ENCODE data around the gene LRG1. TPM values are rescaled to one million over a fixed set of nuclear protein-coding genes. Genes with fewer than 3 reads are reported as not detected.
"Not testable (repeated sequence)": the region's sequence is repeated elsewhere in the genome, so short reads cannot be mapped to it uniquely, and the experiment has no call there.

Gene LRG1
- total RNA-seq, 1 experiment from 2014 or later: 0.29 TPM

DNA sequence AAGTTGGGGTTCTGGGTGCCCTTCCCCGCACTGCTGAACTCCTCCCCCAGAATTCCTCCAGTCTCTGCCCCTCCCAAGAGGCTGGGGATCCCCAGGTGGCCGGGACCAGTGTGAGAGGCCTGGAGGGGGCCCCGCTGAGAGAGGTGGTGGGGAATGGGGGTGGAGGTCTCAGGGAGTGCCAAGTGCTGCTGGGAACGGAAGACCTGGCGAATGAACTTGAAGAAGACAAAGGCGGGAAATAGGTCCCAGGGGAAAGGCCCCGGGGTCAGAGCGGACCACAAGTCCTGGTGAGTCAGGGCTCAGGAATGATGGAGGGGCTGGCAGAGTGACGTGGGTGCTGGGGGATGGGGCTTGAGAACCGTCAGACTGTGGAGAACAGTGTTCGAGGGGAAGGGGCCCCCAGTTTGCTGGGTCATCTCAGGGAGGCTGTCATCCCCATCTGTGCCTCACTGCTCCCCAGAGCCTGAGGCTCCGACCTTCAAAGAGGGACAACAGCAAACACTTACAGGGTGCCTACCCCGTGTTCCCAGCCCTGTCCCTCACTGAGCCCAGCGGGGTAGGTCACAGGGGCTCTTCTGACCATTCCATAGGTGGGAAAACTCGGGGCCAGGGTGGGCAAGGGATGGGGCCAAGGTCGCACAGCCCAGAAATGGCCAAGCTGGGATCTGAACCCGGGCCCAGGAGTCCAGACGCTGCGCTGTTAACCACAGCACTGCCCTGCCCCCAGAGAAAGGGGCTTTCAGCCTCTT lies 35.6 kb upstream of the LRG1 start:
- peak; percentile 85 for DNase-seq (ENCODE audit: low spot score)

DNA sequence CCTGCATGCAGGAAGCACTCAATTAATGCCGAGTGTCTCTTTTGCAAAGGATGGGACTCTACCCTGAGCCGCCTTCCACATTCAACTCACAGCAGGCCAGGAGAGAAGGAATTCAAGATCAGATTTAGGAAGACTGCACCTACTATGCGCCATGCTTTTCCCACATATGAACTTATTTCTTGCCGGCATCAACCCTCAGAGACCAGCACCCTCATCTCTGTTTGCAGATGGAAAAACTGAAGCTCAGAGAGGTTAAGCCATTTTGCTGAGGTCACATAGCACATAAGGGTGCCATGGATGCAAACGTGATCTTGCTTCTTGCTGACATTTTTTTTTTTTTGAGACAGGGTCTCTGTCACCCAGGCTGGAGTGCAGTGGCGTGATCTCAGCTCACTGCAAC lies 33.8 kb upstream of the LRG1 start:
- no peak for DNase-seq (ENCODE audit: low spot score)

DNA sequence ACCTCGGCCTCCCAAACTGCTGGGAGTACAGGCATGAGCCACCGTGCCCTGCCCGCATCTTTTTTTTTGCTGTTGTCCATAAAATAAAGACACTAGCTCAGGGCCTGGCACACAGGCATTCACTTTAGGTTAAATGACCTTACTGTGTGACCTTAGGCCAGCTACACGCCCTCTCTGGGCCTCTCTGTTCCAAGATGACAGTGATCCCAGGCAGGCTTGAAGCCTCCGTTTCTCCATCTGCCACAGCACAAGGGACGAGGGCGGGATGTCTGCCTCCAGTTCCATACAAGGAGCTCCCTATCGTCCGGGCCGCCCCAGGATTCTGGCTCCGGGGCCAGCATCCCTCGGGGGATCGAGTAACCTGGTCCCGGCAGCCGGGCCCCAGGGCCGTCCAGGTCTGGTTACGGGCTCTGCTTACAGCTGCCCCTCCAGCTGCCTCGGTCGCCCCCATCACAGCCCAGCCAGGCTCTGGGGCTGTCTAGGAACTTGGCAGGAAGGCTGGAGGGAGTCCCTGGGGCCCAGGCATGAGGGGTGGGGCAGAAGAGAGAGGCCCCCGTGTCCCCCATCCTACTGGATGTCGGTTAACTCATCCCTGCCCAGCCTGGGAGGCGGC lies 31.6 kb upstream of the LRG1 start:
- DNase-seq (ENCODE audit: low spot score): no peak

DNA sequence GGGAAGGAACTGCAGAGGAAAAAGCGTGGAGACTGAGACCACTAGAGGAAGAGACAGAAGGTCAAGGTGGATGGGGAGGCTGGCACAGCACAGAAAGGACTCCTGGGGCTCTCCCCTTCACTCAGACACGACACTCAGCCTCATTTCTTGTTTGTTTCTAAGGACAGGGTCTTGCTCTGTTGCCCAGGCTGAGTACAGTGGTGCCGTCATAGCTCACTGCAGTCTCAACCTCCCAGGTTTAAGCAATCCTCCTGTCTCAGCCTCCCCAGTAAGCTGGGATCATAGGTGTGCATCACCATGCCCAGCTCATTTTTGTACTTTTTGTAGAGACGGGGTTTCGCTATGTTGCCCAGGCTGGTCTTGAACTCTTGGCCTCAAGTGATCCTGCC lies 31.1 kb upstream of the LRG1 start:
- DNase-seq (ENCODE audit: low spot score): no peak

DNA sequence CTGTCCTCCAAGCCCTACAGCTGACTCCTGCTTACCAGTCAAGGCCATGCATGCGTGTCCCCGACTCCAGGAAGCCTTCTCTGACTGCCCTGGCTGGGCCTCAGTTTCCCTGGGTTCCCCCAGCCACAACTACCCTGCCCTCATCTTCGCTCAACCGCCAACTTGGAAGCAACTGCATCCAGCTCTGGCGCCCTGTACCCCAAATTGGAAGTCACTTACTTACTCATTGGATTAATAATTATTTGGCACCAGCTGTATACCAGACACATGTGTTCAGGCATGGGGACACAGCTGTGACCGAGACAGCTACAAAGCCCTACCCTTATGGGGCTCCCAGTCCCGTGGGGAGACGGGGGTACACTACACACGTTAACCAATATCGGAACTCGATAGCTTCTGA lies 30.6 kb upstream of the LRG1 start:
- DNase-seq (ENCODE audit: low spot score): no peak

DNA sequence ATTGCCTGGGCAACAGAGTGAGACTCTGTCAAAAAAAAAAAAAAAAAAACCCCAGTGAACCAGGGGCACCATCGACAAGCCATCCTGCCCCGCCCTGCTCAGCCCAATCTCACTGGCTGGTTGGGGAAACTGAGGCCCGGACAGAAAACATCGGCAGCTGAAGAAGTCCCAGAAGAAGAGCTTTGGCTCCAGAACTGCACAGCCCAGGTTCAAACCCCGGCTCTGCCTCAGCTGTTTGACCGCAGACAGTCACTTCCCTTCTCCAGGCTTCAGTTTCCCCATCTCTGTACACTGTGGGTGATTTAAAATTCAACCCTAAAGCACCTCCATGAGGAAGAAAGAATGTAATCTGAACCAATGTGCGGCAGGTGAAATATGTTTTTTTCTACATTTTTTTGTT lies 29.1 kb upstream of the LRG1 start:
- DNase-seq (ENCODE audit: low spot score): no peak

DNA sequence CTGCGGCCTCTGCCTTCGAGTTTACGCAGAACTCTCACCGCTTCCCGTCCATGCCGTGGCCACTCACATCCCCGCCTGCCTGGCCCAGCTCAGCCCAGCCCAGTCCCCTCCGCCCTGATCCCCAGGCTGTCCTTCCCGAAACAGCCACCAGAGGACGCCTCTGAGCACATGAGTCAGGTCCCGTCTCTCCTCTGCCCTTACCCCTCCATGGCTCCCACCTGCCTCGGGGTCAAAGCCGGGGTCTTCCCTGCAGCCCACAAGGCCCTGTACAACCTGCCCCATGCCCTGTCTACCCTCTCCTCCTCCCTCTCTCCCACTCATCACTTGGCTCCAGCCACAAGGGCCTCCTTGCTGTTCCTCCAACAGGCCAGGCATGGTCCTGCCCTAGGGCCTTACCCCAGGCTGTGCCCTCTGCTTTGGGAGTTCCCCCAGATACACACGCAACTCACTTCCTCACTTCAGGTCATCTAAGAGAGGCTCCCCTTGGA lies 27.8 kb upstream of the LRG1 start:
- DNase-seq (ENCODE audit: low spot score): no peak

DNA sequence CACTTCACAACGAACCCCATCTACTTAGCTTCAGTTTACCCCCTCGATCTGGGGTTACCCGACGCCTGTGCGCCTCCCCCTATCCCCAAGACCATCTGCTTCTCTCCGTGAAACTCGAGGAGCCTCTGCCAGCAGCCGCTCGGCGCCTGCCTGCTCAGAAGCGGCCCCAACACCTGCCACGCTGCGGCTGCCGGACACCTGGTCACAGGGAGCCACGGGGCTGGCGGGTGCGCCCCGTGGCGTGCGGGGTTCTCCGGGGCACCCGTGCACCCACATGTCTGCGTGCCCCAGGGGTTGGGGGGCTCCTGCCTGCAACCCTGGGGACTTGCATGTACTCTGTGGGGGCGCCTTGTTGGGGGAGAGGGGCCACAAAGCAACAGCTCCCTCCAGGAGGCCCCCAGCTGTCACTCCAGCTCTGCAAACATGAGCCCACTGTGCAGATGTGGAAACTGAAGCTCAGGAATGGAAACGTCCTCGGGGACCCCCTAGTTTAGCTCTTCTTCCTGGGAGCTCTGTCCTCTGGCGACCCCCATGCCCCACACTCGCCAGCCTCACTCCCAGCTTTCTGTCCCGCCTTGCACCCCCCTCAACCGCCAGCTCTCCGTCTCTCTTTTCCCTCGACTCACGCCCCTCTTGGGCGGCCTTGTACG lies 26.7 kb upstream of the LRG1 start:
- no peak for DNase-seq (ENCODE audit: low spot score)

DNA sequence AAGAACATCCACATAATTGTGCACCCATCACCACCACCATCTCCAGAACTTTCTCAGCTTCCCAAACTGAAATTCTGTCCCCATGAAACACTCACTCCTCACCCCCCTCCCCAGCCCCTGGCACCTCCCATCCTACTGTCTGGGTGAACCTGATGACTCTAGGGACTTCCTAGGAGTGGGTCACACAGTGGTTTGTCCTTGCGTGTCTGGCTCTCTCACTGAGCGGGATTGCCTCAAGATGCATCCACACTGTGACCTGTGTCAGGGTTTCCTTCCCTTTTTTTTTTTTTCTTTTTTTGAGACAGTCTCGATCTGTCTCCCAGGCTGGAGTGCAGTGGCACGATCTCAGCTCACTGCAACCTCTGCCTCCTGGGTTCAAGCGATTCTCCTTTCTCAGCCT lies 23.7 kb upstream of the LRG1 start:
- not testable (repeated sequence) for DNase-seq (ENCODE audit: low spot score)

DNA sequence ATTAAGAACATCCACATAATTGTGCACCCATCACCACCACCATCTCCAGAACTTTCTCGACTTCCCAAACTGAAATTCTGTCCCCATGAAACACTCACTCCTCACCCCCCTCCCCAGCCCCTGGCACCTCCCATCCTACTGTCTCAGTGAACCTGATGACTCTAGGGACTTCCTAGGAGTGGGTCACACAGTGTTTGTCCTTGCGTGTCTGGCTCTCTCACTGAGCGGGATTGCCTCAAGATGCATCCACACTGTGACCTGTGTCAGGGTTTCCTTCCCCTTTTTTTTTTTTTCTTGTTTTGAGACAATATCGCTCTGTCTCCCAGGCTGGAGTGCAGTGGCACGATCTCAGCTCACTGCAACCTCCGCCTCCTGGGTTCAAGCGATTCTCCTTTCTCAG lies 22.2 kb upstream of the LRG1 start:
- DNase-seq (ENCODE audit: low spot score): not testable (repeated sequence)

DNA sequence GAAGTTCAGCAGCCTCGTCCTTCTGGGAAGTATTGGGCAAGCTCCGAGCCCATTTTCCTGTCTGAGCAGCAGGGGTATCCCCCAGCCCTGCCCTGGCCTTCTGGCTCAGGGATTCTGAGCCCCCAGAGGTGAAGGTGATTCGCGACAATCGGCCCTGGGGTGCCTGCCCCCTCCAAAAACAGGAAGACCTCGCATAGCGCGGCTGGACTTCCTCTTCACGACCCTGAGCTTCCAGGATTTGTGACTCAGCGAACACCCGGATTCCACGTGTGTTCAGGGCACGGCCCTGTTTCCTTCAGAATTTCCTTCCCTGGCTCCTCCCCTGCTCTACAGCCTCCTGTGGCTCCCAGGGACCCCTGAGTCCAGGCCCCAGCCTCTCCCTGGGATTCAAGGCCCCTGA lies 19.7 kb upstream of the LRG1 start, which contains the start of gene SEMA6B:
Gene SEMA6B (minus strand): TSS at position 116 of the 400 bp plus-strand sequence. CDS start 1,227 bp downstream, outside the sequence.
- no peak for DNase-seq (ENCODE audit: low spot score)

DNA sequence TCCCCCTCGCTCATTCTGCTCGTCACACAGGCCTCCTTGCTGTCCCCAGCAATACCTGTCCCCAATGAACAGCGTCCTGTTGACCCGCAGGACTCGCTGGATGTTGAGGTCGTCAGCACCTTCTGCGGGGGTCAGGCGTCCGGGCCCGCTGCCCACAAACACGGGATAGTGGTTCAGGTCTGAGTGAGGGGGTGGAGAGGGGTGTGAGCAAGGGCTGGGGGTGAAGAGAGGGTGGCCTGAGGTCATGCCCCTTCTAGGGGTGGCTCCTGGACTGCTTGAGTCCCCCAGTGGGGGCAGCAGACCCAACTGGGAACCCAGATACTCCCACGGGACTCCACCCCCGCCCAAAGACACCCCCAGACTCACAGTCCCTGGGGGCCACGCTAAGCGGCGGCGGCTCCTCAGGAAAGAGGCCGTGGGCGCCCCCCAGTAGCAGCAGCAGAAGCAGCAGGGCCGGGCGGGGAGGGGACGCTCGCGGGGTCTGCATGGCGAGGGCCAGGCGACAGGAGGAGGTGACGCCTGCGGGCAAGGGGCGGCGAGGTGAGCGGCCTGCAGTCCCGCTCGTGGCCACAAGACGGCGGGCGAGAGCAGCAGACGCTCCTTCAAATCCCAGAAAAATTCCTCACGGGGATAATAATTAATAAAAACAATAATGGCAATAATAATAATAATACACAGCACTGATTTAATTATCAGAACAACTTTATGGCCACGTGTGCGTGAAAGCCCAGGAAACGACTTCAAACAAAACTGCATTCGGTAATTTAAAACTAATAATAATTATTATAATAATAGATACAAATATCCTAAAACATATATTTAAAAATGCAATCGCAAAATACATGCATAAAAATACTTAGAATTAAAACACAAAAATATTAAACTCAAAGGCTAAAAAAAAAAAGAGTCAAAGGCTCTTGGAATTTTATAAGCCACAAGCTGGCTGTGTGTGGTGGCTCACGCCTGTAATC lies 18.4 kb upstream of the LRG1 start:
- no peak for DNase-seq (ENCODE audit: low spot score)

DNA sequence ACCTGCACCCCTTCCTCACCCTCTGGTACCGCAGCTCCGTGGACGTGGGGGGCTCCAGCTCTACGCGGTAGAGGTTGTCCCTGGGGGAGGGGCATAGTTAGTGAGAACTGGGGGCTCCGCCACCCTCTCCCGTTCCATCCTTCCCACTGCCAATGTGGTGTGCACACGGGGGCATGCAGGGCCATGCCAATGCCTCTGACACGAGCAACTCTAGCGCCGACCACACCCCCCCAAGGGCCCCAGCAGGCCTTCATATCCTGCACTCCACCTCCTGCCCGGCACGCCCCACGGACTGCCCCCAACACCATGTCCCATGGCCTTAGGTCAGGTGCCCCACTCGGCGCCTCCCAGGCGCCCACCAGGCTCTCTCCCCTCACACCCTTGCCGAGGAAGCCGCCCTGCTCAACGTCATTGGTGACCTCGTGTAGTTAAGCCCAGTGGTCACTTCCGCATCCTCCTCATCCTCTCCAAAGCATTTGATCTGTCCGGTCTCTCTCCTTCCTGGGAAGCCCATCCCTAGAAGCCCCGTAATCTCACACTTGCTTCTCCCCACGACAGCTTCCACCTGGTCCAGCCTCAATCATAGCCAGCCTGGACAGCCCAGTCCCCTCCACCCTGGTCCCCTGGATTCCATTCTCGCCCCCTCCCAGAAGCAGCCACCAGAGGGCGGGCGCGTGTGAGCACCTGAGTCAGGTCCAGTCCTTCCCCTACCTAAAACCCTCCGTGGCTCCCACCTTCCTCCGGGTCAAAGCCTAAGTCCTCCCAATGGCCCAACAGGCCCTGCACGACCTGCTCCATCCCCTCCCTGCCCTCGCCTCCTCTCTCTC lies 17.5 kb upstream of the LRG1 start:
- DNase-seq (ENCODE audit: low spot score): no peak

DNA sequence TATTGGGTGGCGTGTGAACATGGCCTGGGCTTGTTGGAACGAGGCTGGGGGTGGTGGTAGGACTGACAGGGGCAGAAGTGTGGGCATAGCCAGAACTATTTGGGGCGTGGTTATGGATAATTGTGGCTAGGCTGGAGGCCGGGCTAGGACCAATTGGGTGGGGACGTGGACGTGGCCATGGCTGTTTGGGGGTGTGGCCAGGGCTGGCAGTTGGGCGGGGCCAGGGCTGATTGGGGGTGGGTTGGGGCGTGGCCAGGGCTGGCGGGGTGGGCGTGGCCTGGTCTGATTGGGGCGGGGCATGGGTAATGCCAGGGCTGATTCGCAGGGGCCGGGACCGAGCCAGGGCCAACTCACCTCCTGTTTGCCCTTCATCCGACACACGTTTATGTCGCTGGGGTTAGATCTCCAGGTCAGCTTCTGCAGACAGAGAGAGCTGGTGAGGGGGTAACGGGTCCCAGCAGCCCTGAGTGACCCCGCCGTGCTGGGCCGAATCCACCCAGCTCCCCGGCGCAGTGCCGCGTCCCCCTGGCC lies 16.8 kb upstream of the LRG1 start:
- DNase-seq (ENCODE audit: low spot score): no peak

DNA sequence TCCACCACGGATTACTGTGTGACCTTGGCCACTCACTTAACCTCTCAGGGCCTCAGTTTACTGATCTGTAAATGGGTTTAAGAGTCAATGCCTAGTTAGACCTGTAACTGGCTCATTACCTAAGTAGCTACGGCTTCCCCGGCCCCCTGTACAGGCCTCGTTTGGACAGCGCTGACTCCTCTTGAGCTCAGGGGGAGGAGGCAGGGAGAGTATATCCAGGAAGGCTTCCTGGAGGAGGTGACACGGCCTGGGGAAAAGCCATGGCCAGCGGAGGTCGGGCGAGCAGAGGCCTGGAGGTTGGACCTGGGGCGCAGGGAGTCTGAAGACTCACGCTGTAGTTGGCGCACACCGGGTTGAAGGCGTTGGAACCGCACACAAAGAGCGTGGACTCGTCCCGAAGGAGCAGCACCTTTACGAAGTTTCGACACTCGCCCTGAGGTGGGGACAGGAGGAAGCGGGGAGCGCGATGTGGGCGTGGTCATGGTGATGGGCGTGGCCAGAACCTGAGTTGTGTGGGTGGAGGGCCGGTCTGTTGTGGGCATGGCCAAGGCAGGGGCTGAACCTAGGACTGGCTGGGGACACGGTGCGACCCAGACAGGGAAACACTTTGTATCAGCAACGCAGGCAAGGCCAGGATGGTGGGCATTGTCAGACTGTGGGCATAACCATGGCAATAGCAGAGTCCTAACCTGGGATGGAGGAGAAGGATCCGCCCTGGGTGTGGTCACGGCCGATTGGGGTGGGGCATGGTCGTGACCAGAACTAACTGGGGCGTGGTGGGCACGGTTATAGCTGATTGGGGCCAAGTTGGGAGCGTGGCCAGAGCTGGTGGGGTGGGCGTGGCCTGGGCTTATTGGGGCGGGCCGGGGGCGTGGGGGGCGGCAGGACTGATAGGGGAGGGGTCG lies 16.1 kb upstream of the LRG1 start:
- no peak for DNase-seq (ENCODE audit: low spot score)

DNA sequence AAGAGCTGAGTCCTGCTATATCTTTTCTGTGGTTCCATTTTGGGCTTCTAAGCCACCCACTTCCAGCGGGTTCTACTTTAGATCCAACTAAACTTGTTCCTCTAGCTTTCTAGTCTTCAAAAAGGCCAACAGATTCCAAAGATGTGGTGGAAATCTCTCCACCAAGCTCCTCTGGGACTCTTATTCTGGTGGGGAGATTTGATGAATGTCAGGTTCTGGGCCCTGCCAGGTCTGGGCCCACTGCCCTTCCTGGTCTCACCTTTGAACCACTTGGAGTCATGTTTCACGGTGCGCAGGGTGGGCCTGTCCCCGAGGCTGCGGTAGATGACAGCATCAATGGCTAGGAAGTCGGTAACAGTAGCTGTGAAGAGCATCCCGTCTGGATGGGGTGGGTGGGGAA lies 14.9 kb upstream of the LRG1 start:
- no peak for DNase-seq (ENCODE audit: low spot score)

DNA sequence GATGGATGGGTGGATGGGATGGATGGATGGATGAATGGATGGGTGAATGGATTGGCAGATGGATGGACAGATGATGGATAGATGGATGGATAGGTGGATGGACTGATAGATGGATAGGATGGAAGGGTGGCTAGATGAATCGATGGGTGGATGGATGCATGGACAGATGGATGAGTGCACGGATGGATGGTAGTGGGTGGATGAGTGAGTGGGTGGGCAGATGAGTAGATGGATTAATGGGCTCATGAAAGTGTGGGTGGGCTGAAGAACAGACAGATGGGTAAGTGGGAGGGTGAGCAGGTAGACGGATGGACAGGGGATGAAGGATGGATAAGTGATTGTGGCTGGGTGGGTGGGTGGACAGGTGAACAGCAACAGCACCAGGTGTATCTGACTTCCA lies 13.9 kb upstream of the LRG1 start:
- DNase-seq (ENCODE audit: low spot score): no peak

DNA sequence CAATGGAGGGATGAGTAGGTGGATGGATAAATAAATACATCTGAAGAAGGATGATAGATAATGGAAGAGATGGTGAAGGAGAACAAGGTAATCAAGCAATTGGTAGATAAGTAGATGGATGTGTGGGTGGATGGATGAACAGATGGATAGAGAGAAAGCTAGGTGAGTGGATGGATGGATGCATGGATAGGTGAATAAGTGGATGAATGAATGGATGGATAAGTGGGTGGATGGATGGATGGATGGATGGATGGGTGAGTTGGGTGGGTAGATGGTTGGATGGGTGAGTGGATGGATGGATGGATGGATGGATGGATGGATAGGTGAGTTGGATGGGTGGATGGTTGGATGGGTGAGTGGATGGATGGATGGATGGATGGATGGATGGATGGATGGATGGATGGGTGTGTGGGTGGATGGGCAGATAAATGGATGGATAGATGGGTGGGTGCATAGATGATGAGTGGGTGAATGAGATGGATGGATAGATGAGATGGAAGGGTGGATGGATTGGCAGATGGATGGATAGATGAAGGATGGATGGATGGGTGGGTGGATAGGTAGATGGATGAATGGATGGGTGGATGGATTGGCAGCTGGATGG lies 13.4 kb upstream of the LRG1 start:
- DNase-seq (ENCODE audit: low spot score): no peak

DNA sequence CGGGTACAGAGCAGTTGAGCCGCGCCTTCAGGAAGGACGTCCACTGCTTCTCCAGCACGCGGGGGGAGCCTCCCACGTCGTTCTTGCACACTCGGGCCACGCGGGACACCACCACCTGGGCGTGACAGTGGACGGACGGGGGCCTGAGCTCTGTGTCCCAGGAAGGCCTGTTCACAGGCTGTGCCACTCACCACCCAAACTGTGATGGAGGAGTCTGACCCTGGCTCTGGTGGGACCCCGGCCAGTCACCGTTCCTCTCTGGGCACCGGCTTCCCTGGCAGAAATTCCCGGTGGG lies 12.6 kb upstream of the LRG1 start:
- no peak for DNase-seq (ENCODE audit: low spot score)

All from H4 (cell line).